Ectodermal cell (in vitro differentiated cells): ENCODE results near the gene NHEJ1.

Experiments
- H3K27ac ChIP-seq: 2 replicates; pipeline ENCODE4 v1.7.0; 2013; ENCODE audit warnings: mild to moderate bottlenecking, low read depth, low read length; ENCODE audit not compliant: insufficient read depth, poor library complexity, severe bottlenecking
- H3K27me3 ChIP-seq: 2 replicates; pipeline ENCODE4 v1.7.0; 2013; ENCODE audit warnings: mild to moderate bottlenecking, low read length; ENCODE audit not compliant: insufficient read depth, control insufficient read depth, poor library complexity, severe bottlenecking
- H3K36me3 ChIP-seq: one replicate; pipeline ENCODE4 v1.7.0; 2013; ENCODE audit warnings: low read length; ENCODE audit not compliant: control insufficient read depth, insufficient read depth
- H3K4me1 ChIP-seq: one replicate; pipeline ENCODE4 v1.7.0; 2013; ENCODE audit warnings: low read length; ENCODE audit not compliant: control insufficient read depth, insufficient read depth
- H3K4me3 ChIP-seq: 2 replicates; pipeline ENCODE4 v1.7.0; 2013; ENCODE audit warnings: low read depth, low read length, control low read depth; ENCODE audit not compliant: insufficient read depth
- H3K9me3 ChIP-seq: 2 replicates; pipeline ENCODE4 v1.7.0; 2013; ENCODE audit warnings: mild to moderate bottlenecking, low read length, moderate library complexity; ENCODE audit not compliant: control insufficient read depth
- WGBS, 2 experiments: methylation state at CpG; one replicate each; pipeline ENCODE4 v1.1.7; 2013; ENCODE audit warnings: missing lambda C conversion rate in 2 of 2; 5-methylcytosine and 5-hydroxymethylcytosine counted together

The NHEJ1 gene

DNA sequence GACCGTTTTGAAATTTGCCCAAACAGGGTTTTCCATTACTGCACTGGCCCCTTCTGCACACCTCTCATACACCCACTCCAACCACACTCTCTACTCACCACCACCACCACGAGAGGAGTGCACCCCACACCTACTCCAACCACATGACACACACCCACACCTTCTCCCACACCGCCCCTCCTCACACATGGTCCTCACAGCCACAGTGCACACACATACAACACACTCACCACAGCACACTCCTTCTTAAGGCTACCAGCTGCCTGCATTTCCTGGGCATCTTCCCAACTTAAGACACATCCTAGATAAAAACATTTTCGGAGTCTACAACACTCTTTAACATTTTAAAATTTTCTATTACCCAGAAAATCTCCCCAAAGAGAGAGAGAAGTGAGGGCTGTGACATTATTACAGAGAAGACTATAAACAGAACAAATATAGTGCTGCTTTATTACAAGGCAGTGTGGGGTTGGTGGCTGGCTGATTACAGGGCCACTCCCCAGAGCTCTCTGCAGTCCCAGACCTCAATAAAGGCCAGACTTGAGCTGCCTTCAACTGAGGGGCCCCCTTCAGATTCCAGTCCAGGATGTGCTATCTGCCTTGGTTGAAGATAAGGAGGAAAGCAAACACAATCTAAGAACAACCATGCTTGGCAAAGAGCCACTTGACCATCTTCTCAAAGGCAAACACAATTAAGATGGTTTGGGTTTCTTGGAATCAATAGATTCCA, 36.1 kb downstream of the NHEJ1 start:
- no peaks in the 10 kb centered on the region for H3K4me1 ChIP-seq
- H3K27me3 ChIP-seq: no peaks in the 10 kb centered on the region
- 90 to 91% methylated on average over 4 of the region's 4 CpGs for WGBS, 2 experiments
- no peaks in the 10 kb centered on the region for H3K36me3 ChIP-seq
- no peak overlapping the region for H3K4me3 ChIP-seq
- no peaks in the 10 kb centered on the region for H3K9me3 ChIP-seq
- no peak overlapping the region for H3K27ac ChIP-seq

DNA sequence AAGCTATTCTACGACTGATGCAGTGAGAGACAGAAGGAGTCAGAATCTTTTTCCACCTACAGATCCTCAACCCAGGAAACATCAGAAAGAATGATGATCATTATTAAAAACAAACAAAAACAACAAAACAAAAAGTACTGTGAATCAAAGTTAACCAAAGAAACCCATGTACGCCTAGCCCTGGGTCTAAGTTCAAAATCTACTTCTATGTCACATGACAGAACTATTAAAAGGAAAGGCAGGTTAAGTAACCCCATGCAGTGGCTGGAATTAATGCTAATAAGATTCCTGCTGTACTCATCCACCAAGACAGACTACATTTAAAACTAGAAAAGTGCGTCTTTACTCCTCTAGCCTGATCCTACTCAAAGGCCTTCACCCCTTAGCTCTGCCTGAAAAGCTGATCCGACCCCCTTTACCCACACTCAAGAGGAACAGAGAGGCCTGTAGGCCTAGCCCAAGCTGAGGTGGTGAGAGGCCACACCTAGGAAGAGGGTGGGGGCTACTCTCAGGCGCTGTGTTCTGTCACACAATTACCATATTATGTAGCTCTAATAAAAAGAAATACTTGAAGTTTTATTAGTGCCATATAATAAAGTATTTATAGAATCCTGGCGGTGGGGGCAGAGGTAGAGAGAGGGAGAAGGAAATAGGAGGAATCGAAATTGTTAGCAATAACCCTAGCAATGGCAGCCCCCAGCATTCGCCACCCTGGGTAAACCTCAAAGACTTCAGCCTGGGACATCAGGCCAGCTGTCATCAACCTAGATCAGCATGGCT, 37.1 kb downstream of the NHEJ1 start:
- no peak overlapping the region for H3K4me3 ChIP-seq

DNA sequence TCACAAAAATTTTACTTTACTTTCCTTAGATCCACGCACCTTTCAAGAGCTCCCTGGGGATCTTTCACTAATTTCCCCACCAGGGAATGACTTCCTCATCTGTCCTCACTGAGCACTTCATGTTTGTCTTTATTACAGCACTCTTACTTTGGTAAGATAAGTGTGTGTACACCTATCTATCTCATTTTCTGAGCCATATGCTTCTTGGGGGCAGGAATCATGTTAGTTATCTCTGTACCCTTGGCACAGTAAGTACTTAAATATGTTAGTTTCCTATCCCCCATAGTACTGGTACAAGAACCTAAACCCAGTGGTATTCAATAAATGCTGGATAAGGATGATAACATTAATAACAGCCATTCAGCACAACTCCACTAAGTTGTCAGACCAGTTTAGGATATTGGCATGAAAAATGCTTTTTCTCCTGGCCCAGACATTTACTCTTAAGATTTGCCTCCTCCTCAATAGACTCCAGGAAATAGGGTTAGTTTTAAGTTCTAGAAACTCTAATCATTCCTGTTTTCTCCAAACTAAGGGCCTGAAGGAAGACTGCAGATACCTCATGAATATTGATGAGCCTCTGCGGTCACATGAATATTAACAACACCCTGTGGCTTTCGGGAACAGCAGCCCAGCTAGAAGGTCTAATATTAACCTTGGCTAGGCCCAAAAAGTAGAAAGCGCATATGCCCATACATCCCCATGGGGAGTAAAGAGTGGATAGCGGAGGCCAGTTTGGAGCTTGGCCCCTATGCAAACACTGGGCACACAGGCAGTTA, 38.2 kb downstream of the NHEJ1 start:
- Histone ChIP-seq H3K36me3 (no peaks in the 10 kb centered on the region), H3K9me3 (no peaks in the 10 kb centered on the region), H3K27me3 (no peaks in the 10 kb centered on the region), H3K4me3 (no peak overlapping the region), H3K27ac (no peak overlapping the region), H3K4me1 (peaks cover 6% of the 10 kb centered on the region)
- 85 to 89% methylated on average over 5 of the region's 5 CpGs for WGBS, 2 experiments

More for the DNA sequence above, 37.1 kb downstream of the NHEJ1 start:
- WGBS, 2 experiments: 91 to 92% methylated on average over 7 of the region's 8 CpGs
- Histone ChIP-seq H3K27ac (no peak overlapping the region), H3K4me1 (peaks cover 5% of the 10 kb centered on the region), H3K27me3 (no peaks in the 10 kb centered on the region), H3K36me3 (no peaks in the 10 kb centered on the region), H3K9me3 (no peaks in the 10 kb centered on the region)

DNA sequence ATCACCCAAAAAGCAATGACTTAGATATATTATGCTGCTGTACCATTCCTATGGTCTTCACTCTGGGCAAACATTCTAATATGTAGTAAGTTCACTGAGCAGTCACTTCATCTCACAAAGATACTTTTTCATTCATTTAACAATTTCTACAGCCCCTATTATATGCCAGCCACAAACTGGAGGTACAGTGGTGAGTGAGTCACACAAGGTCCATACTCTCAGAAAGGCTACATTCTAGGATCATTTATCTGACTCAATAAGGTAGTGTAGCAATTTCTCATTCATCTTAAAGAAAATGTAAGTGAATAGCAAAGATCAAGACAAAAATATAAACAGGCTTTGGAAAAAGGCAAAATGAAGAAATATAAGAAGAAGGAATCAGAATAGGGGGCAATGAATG, 40.5 kb downstream of the NHEJ1 start:
- Histone ChIP-seq H3K9me3 (no peaks in the 10 kb centered on the region), H3K36me3 (no peaks in the 10 kb centered on the region), H3K27me3 (no peaks in the 10 kb centered on the region), H3K4me3 (no peak overlapping the region), H3K27ac (no peak overlapping the region), H3K4me1 (peaks cover 6% of the 10 kb centered on the region)

DNA sequence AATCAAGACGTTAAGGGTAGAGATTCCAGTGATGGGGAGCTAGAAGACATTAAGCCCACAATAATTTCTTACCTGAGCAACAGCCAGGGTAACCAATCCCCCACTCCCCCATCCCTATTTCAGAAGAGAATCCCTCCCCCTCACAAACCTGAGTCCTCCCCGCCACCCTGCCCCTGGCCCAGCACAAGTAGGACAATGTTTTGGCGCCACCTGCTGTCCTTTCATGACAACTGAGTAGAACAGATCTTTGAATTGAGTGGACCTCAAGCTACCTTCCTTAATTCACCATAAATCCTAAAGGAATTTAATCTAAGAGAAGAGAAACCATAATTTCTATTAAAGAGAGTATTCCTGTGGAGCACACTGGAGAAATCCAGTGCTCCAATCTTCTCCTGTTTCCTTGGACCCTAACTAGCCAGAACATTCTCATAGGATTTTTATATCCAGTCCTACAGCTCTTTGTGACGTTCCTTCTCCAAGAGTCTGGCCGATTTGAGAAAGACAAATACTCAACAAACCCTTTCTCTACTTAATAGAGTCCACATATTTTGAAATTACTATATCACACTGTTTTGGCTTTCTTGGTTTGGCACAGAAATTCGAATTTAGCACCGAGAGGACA, 41.1 kb downstream of the NHEJ1 start:
- peaks cover 6% of the 10 kb centered on the region for H3K4me1 ChIP-seq
- 61 to 62% methylated on average over 7 of the region's 7 CpGs for WGBS, 2 experiments

DNA sequence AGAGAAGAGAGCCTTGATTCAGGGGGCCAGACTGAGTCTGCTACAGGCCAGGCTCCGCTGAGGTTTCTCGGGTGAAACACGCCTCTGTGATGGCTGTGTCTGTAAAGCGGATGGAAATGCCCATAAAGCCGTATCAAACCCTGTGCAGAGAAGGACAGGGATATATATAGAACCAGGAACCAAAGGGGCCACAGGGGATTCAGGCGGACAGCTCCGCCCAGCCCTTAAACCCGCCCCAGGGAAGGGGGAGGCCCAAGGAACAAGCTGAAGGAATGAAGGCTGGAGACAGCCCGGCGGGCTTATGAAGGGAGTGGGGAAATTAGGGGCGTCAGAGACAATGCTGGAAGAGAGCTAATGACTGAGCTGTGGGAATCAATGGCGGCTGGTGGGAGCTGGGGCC, 42.1 kb downstream of the NHEJ1 start:
- Histone ChIP-seq H3K9me3 (no peaks in the 10 kb centered on the region), H3K4me3 (no peak overlapping the region), H3K4me1 (peaks cover 6% of the 10 kb centered on the region), H3K27ac (no peak overlapping the region), H3K27me3 (no peaks in the 10 kb centered on the region), H3K36me3 (no peaks in the 10 kb centered on the region)
- 82 to 88% methylated on average over 12 of the region's 12 CpGs for WGBS, 2 experiments

More for the DNA sequence above, 41.1 kb downstream of the NHEJ1 start:
- Histone ChIP-seq H3K4me3 (no peak overlapping the region), H3K36me3 (no peaks in the 10 kb centered on the region), H3K27me3 (no peaks in the 10 kb centered on the region), H3K9me3 (no peaks in the 10 kb centered on the region), H3K27ac (no peak overlapping the region)

DNA sequence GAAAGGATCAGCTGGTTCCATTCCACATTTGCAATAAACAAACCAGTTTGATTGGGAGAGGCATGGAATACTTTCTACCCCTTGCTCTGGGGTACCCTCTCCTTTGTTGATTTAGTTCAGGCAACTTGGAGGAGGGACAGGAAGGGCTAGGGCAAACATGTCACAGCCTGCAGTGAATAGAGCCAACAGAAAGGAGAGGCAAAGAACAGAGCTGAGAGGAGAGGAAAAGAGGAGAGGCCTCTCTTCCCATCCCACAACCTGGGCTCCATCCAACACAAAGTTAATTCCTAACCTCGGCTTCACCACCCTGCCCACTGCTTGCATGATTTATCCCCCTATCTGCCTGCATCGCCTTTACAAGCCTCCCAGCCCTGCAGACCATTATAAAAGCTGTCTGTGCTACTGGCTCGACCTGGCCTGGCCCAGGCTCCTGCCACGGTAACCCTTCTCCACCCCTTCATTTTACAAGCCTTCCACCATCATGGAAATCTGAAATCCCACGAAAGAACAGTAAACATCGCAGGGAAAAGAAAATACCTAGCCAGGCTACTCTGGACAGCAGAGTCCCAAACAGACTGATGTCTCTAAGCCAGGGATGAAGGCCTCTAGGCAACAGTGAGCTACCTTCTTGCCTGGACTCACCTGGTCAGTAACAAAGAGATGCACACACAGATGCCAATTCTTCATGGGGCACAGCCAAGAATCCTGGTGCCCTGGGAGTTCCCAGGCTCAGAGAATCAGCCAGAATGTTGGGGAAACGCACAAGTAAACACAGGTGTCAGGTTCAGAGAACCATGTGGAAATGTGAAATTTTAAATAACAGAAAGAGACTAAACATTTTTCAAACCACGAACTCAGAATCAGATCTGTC, 43.6 kb downstream of the NHEJ1 start:
- H3K4me3 ChIP-seq: no peak overlapping the region
- no peaks in the 10 kb centered on the region for H3K27me3 ChIP-seq
- no peak overlapping the region for H3K27ac ChIP-seq
- no peaks in the 10 kb centered on the region for H3K36me3 ChIP-seq
- WGBS, 2 experiments: 87 to 92% methylated on average over 8 of the region's 8 CpGs
- H3K9me3 ChIP-seq: no peaks in the 10 kb centered on the region
- H3K4me1 ChIP-seq: peaks cover 6% of the 10 kb centered on the region

DNA sequence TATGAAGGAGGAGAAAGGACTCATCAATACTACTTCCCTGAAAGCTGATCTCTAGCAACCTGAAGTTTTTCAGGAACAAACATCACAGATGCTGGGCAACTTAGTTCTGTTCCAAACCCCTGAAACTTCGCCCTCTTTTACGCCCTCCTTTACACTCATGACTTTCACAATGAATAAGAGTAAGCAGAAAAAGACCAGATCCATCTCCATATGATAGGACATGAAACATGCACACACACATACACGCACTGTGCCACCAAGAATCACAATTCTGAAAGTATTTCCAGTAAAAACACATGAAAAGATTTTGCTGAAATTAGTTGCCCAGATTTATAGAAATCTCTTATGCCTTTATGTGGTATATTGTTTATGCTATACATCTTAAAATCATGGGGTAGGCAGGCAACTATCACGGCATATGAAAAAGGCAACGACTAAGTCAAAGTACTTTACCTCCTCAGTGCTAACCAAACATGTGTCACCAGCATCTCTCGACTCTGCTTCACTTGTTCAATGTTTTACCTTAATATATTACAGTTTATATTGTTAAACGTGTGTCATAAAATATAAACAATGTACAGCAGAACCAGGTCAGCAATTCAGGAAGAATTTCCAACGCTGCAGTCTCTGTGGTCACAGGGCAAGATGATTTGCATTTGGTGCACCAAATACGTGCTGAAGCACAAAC, 47.8 kb downstream of the NHEJ1 start:
- Histone ChIP-seq H3K4me1 (peaks cover 5% of the 10 kb centered on the region), H3K27ac (no peak overlapping the region), H3K4me3 (no peak overlapping the region), H3K36me3 (no peaks in the 10 kb centered on the region), H3K9me3 (no peaks in the 10 kb centered on the region), H3K27me3 (no peaks in the 10 kb centered on the region)
- WGBS, 2 experiments: 89 to 93% methylated on average over 7 to 9 of the region's 9 CpGs

DNA sequence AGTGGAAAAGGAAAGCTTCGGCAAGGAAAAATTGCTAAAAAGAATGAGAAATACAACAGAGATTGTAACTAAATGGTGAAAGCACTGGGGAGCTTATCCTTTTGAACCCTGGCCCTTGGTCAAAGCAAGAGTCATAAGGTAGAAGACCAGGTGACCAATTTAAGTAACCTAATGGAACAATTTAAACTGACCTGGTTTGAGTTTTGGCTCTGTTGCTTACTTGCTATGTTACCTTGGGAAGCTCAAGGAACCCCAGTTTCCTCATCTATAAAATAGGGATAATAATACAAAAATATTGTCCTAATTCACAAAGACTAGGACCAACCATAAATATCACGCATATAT, 48.6 kb downstream of the NHEJ1 start:
- Histone ChIP-seq H3K4me1 (peaks cover 5% of the 10 kb centered on the region), H3K36me3 (no peaks in the 10 kb centered on the region), H3K27me3 (no peaks in the 10 kb centered on the region), H3K4me3 (no peak overlapping the region), H3K27ac (no peak overlapping the region), H3K9me3 (no peaks in the 10 kb centered on the region)
- 97% methylated on average over 2 of the region's 2 CpGs for WGBS, 2 experiments
